AG04450 (cell line): Measurements from ENCODE around the gene IRF2BP2. TPM values are rescaled to one million over a fixed set of nuclear protein-coding genes. Genes with fewer than 3 reads are reported as not detected.

Experiments used
- CTCF ChIA-PET: fragments of 300-600, 350-600 bp; formaldehyde crosslinking; extraction: SDS; loops from one replicate; lab custom pipeline; 2022; ENCODE audit warnings: antibody characterized with exemption, inconsistent platforms; lab: Charles Lee
- POLR2A ChIA-PET: fragments of 350-600 bp; formaldehyde crosslinking; extraction: SDS; loops from one replicate; lab custom pipeline; 2021; ENCODE audit warnings: antibody characterized with exemption, inconsistent platforms; lab: Yijun Ruan, JAX
- DNase-seq: peaks from one replicate; pipeline ENCODE4 v3.0.0-alpha.2; 2011; ENCODE audit warnings: low read depth, low spot score
- H3K27ac ChIP-seq: one replicate; pipeline ENCODE4 v1.5.1; 2012; ENCODE audit warnings: low read depth, low read length, control low read depth
- H3K27me3 ChIP-seq: one replicate; pipeline ENCODE4 v1.6.0; 2012; ENCODE audit warnings: low read length; ENCODE audit not compliant: control insufficient read depth, insufficient read depth
- H3K4me3 ChIP-seq: 2 replicates; pipeline ENCODE4 v1.5.1; 2011; ENCODE audit warnings: mild to moderate bottlenecking, low read depth, low read length, control low read depth
- H3K9me3 ChIP-seq: 2 replicates; pipeline ENCODE4 v1.5.1; 2012; ENCODE audit warnings: low read length; ENCODE audit not compliant: control insufficient read depth, insufficient read depth
- CTCF ChIP-seq: IDR thresholded peaks from 2 replicates; pipeline ENCODE4 v1.5.1; 2011; ENCODE audit warnings: low read depth, low read length, control low read depth, inconsistent platforms
- polyA plus RNA-seq: library from polyadenylated mRNA; depleted of rRNA; stranded (reverse); fragments of >200 nt; gene quantifications from 2 replicates; pipeline ENCODE4 v1.2.3, GENCODE V29; 2011

IRF2BP2 gene
- polyA plus RNA-seq, 1 experiment = 20.3 TPM

- POLR2A ChIA-PET = no interaction called here
- no peak overlapping the region for H3K27ac ChIP-seq
- no peaks in the 10 kb centered on the region; the same call in 1 of the 2 replicates for H3K9me3 ChIP-seq
- TF ChIP-seq CTCF = no peak
- CTCF ChIA-PET = no interaction called here
- DNase-seq = no peak
- H3K4me3 ChIP-seq = no peak overlapping the region
- no peaks in the 10 kb centered on the region for H3K27me3 ChIP-seq
These were observed 37.8 kb upstream of the IRF2BP2 start for GRCh38 chr1:234647758-234648157.

GRCh38 chr1:234647245-234647644 is 37.3 kb upstream of the IRF2BP2 start:
- Histone ChIP-seq H3K4me3 (no peak overlapping the region), H3K27me3 (no peaks in the 10 kb centered on the region), H3K27ac (no peak overlapping the region), H3K9me3 (no peaks in the 10 kb centered on the region; the same call in 1 of the 2 replicates)
- TF ChIP-seq CTCF = no peak
- POLR2A ChIA-PET = no interaction called here
- CTCF ChIA-PET = no interaction called here
- DNase-seq = no peak

GRCh38 chr1:234645964-234646363 is 36.0 kb upstream of the IRF2BP2 start:
- H3K27me3 ChIP-seq = no peaks in the 10 kb centered on the region
- ChIA-PET POLR2A (no interaction called here), CTCF (no interaction called here)
- no peak overlapping the region for H3K4me3 ChIP-seq
- H3K9me3 ChIP-seq = no peaks in the 10 kb centered on the region; the same call in 1 of the 2 replicates
- DNase-seq = no peak
- TF ChIP-seq CTCF = no peak
- H3K27ac ChIP-seq = no peak overlapping the region

GRCh38 chr1:234645474-234645953 is 35.5 kb upstream of the IRF2BP2 start:
- H3K9me3 ChIP-seq = no peaks in the 10 kb centered on the region; the same call in 1 of the 2 replicates
- no peak overlapping the region for H3K27ac ChIP-seq
- ChIA-PET CTCF (no interaction called here), POLR2A (no interaction called here)
- TF ChIP-seq CTCF = no peak
- DNase-seq = no peak
- no peak overlapping the region for H3K4me3 ChIP-seq
- H3K27me3 ChIP-seq = no peaks in the 10 kb centered on the region

GRCh38 chr1:234644928-234645327 is 35.0 kb upstream of the IRF2BP2 start:
- POLR2A ChIA-PET = no interaction called here

More at GRCh38 chr1:234644928-234645327, 35.0 kb upstream of the IRF2BP2 start:
- TF ChIP-seq CTCF = no peak
- no peaks in the 10 kb centered on the region for H3K27me3 ChIP-seq
- H3K9me3 ChIP-seq = no peaks in the 10 kb centered on the region; the same call in 1 of the 2 replicates
- no peak for DNase-seq
- no peak overlapping the region for H3K27ac ChIP-seq
- CTCF ChIA-PET = no interaction called here
- H3K4me3 ChIP-seq = no peak overlapping the region
